Measurements from ENCODE around the gene CKLF.

The CKLF gene

GRCh38 chr16:66519482-66520373 lies 32.6 kb upstream of the CKLF start:
- no peak for DNase-seq

GRCh38 chr16:66520406-66521170 lies 31.8 kb upstream of the CKLF start:
- DNase-seq: no peak

DNA sequence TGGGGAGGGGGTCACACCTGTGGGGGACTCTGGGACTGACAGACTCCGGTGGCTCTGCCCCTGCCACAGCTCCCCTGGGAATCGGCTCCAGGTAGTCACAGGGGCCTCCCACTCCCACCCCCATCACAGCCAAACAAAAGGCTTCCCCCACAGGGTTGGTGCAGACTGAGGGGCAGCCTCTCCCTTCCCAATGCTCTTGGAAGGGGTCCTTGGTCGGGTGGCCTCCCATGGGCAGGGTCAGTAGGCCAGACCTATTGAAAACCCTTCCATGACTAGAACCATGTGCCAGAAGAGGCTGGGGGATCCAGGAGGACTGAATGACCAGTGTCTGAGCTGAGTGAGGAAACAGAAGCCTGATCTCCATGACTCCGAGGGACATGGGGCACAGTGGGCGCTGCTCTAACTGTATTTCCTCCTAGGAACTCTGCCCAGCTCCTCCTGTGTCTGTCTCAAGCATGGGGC lies 31.1 kb upstream of the CKLF start:
- no peak for DNase-seq

DNA sequence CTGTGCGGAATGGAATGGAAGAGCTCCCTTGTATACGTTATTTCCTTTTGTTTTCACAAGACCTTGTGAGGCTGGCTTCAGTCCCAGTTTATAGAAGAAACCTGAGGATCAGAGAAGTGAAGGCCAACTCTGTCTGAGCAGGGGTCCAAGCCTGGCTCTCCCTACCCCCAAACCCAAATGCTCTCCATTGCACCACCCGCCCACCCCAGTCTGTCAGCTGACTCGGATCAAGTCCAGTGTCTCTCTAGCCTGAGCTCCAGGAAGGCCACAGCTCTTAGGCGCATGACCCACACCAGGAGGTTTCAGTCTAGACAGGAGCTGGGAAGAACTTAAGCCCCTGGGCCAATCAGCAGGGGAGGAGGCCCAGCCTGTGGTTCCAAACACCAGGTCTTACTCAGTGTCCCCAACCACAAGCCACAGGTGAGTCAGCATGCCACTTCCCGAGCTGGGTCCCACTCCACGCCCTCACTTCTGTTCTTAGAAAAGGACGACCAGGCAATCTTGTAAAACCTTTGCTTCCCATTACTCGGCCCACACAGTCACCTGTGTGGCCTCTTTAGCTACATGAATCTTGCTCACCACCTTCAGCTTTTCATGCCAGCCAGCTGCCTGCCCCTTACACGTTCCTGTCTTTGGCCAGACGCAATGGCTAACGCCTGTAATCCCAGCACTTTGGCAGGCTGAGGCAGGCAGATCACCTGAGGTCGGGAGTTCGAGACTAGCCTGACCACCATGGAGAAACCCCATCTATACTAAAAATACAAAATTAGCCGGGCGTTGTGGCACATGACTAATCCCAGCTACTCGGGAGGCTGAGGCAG lies 30.2 kb upstream of the CKLF start:
- no peak for DNase-seq

DNA sequence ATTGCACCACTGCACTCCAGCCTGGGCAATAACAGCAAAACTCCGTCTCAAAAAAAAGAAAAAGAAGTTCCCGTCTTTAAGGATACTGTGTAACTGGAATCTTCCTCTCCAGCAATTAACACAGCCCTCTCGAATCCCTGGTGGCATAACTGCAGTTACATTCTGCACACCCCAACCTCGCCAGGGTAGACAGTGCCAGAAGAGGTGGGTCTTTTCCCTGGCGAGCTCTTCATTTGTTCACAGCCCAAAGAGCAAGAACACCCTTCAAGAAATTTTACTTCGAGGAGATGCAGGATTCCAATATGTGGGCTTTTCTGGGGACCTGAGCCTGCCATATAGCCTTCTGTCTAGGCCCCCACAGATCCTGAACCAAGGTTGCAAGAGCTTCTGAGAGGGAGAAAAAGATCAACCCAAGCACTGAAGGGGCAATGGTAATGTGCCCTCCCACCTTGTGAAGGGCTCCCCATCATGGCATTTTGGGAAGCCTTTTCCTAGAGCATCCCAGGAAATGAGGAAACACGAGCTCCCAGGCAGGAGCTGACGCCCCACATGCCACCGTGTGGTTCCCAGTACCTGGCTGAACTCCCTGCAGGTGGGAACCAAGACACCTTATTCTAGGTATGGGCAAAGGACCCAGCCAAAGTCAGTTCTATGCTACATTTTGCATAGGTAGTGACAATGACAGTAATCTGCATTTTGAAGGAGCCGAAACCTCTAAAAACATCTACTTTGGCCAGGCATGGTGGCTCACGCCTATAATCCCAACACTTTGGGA lies 29.4 kb upstream of the CKLF start:
- no peak for DNase-seq

- no peak for DNase-seq
Measured at GRCh38 chr16:66523861-66524354, 28.5 kb upstream of the CKLF start.

GRCh38 chr16:66524601-66525164 lies 27.7 kb upstream of the CKLF start:
- no peak for DNase-seq

DNA sequence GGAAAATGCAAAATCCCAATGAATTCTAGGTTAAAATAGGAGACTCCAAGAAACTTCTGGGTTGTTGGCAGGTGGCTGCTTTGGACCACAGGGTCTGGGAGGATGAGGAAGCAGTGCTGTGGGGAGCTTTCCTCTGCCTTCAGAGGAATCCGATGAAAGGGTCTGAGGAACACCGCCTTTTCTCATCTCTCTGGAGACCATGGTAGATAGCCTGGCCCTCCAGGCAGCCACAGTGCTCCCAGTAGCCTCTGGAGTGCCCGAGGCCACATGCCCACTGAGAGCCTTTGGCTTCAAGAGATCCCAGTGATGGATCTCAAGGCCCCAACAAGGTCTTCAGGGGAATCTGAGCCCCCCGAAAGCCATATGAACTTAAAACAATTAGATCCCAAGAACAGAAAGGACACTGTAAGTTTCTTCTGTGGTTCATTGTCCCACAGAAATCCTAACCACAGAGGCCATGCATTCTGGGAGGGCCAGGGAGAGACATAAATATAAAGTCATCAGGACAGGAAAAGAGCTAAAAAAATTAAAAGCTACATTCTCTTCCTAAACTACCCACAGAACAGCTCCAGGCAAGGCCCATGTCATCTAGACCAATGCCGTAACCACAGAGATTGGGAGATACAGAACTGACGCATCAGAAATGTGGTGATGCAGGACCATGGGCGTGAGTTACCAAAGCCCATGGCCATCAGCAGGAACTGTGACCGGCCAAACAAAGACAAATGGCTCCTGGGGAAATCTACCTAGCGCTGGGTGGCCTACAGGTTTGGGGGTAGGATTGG lies 26.8 kb upstream of the CKLF start:
- no peak for DNase-seq

- DNase-seq: no peak
Measured at GRCh38 chr16:66528294-66528693, 24.1 kb upstream of the CKLF start.

DNA sequence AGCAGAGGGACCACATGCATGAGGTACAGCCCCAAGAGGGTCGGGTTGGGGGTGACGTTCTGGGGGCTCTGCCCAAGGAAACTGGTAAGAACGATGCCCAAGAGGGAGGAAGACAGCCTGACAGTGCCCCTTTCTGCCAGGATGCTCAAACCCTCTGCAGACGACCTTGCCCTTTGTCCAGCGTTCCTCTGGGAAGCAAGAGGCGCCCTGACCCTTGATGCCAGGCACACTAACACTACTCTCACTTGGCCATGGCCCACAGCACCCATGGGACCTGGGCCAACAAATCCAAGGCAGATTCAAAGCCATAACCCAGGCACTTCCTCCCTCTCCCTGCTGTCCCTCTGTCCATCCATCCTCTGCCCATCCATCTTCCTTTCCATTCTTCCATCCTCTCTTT lies 22.9 kb upstream of the CKLF start:
- DNase-seq: no peak

GRCh38 chr16:66534376-66534799 lies 18.0 kb upstream of the CKLF start:
- DNase-seq: no peak

- no peak for DNase-seq
Measured at GRCh38 chr16:66536525-66536924, 15.9 kb upstream of the CKLF start.

- no peak for DNase-seq
Measured at GRCh38 chr16:66537236-66537635, 15.1 kb upstream of the CKLF start.

- no peak for DNase-seq
Measured at GRCh38 chr16:66538910-66539309, 13.5 kb upstream of the CKLF start.

DNA sequence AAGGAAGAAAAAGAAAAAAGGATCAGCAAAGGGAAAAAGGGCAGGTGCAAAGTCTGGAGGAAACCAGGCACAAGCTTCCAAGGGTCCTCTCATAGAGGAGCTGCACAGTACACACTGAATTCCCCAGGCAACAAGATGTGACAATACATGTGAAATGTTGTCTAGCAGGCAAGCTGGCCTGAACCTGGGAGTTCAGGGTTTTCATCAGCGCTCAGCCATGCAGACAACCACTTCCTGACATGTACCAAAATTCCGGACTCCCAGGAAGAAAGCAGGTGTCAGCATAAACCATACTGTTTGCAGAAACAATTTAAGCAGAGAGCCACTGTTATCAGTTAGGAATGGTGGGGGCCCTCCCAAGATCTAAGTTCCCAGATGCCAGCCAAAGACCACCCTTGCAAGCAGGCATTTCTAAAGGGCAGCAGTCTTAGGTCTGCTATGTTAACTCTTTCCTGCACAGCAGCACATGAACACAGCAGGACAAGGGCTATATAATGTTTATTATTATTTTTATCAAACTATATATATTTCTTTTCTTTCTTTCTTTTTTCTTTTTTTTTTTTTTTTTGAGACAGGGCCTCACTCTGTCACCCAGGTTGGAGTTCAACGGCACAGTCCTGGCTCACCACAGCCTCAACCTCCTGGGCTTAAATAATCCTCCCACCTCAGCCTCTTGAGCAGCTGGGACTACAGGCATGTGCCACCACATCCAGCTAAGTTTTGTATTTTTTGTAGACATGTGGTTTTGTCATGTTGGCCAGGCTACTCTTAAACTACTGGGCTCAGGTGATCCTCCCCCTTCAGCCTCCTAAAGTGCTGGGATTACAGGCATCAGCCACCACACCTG lies 12.5 kb upstream of the CKLF start:
- no peak for DNase-seq

GRCh38 chr16:66541388-66542355 lies 10.7 kb upstream of the CKLF start:
- no peak for DNase-seq

GRCh38 chr16:66542396-66542795 lies 10.0 kb upstream of the CKLF start:
- DNase-seq: no peak

DNA sequence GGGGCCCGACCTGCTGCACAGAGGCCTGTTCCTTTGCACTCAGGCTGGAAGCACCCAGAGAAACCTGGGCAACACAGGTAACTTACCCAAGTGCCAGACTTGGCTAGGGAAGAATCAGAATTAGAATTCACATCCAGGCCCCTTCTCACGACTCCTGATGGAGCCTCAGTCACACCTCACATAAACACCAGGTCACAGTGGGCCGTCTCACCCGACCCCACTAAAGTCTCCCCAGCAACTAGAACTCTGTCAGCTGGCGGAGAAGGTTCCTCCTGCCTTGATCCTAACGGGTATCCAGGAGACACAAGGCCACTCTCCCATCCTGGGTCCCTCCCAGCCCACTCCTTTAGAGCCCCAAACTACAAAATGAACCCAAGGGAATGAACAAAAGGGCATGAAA lies 8.8 kb upstream of the CKLF start:
- no peak for DNase-seq
